Left forelimb (tissue), 1 donor: ENCODE measurements around the gene KBTBD13.

Source experiments
- DNase-seq: peaks from one replicate; pipeline ENCODE4 v3.0.0-alpha.2; 2018; ENCODE audit warnings: low spot score

KBTBD13 gene

GRCh38 chr15:65076486-65077290 lies at the start of gene KBTBD13:
Gene KBTBD13 (plus strand): TSS chr15:65076746. CDS start chr15:65076816, 70 bp downstream.
- DNase-seq: no peak

GRCh38 chr15:65026756-65027155 lies 49.8 kb upstream of the KBTBD13 start:
- DNase-seq: no peak

- no peak for DNase-seq
Observed at GRCh38 chr15:65027593-65027992, 49.0 kb upstream of the KBTBD13 start.

GRCh38 chr15:65028338-65028737 lies 48.2 kb upstream of the KBTBD13 start:
- no peak for DNase-seq

GRCh38 chr15:65028921-65029735 lies 47.4 kb upstream of the KBTBD13 start, which contains the start of gene MTFMT:
Gene MTFMT (minus strand): TSS chr15:65029639. CDS start chr15:65029613, 26 bp downstream.
- peak; percentile 91 for DNase-seq

GRCh38 chr15:65029736-65030208 lies 46.8 kb upstream of the KBTBD13 start:
- DNase-seq: no peak

GRCh38 chr15:65032801-65033537 lies 43.6 kb upstream of the KBTBD13 start:
- no peak for DNase-seq

GRCh38 chr15:65033659-65034269 lies 42.8 kb upstream of the KBTBD13 start:
- DNase-seq: no peak

- no peak for DNase-seq
Observed at GRCh38 chr15:65034719-65035118, 41.8 kb upstream of the KBTBD13 start.

GRCh38 chr15:65037309-65037708 lies 39.2 kb upstream of the KBTBD13 start:
- DNase-seq: no peak

- no peak for DNase-seq
Observed at GRCh38 chr15:65038428-65038827, 38.1 kb upstream of the KBTBD13 start.

- no peak for DNase-seq
Observed at GRCh38 chr15:65038836-65039235, 37.7 kb upstream of the KBTBD13 start.

- no peak for DNase-seq
Observed at GRCh38 chr15:65040461-65040860, 36.1 kb upstream of the KBTBD13 start.

GRCh38 chr15:65041787-65042186 lies 34.8 kb upstream of the KBTBD13 start:
- no peak for DNase-seq

- peak; percentile 47 for DNase-seq
Observed at GRCh38 chr15:65042776-65043327, 33.7 kb upstream of the KBTBD13 start.

GRCh38 chr15:65044218-65044617 lies 32.3 kb upstream of the KBTBD13 start:
- DNase-seq: peak; percentile 14

- peak; percentile 28 for DNase-seq
Observed at GRCh38 chr15:65044724-65045481, 31.6 kb upstream of the KBTBD13 start, which contains the start of gene SLC51B. Gene SLC51B (plus strand): TSS chr15:65045387. CDS start chr15:65050005, 4,618 bp downstream.

- no peak for DNase-seq
Observed at GRCh38 chr15:65048241-65048640, 28.3 kb upstream of the KBTBD13 start.

- peak; percentile 86 for DNase-seq
Observed at GRCh38 chr15:65049418-65049840, 27.1 kb upstream of the KBTBD13 start.

GRCh38 chr15:65050270-65050669 lies 26.3 kb upstream of the KBTBD13 start:
- no peak for DNase-seq
